GM20431 (cell line): ENCODE results near the gene TMEM95.

Experiments used
- in situ Hi-C: fragments of 300-500 bp; cut with MseI, MboI; formaldehyde crosslinking; loops from one replicate; pipeline ENCODE4 v1.15.0; 2020; ENCODE audit warnings: low sequenced_read_pairs; ENCODE audit not compliant: unreplicated experiment

The TMEM95 gene

GRCh38 chr17:7396147-7396546 is 41.2 kb downstream of the TMEM95 start:
- in situ Hi-C loops, result no loop called here

- in situ Hi-C loops, result no loop called here
Observed at GRCh38 chr17:7398612-7399011, 43.7 kb downstream of the TMEM95 start.

GRCh38 chr17:7403043-7403726 is 48.2 kb downstream of the TMEM95 start:
- in situ Hi-C loops, result no loop called here

- in situ Hi-C loops, result no loop called here
Observed at GRCh38 chr17:7403727-7403976, 48.7 kb downstream of the TMEM95 start.

- in situ Hi-C loops, result no loop called here
Observed at GRCh38 chr17:7403977-7404736, 49.2 kb downstream of the TMEM95 start, which contains the start of gene TMEM256. Gene TMEM256 (minus strand): TSS chr17:7404097. CDS start chr17:7404084, 13 bp downstream.

- in situ Hi-C loops, result no loop called here
Observed at GRCh38 chr17:7404737-7405349, 49.9 kb downstream of the TMEM95 start.

- in situ Hi-C loops, result no loop called here
Observed at GRCh38 chr17:7405350-7406234, 50.6 kb downstream of the TMEM95 start.

- in situ Hi-C loops, result no loop called here
Observed at GRCh38 chr17:7406235-7406825, 51.4 kb downstream of the TMEM95 start.
